ENCODE results near the gene GLRA1. TPM values are rescaled to one million over a fixed set of nuclear protein-coding genes. Genes with fewer than 3 reads are reported as not detected.

Gene GLRA1
- total RNA-seq, 2 donors from 2014 or later = not detected

DNA sequence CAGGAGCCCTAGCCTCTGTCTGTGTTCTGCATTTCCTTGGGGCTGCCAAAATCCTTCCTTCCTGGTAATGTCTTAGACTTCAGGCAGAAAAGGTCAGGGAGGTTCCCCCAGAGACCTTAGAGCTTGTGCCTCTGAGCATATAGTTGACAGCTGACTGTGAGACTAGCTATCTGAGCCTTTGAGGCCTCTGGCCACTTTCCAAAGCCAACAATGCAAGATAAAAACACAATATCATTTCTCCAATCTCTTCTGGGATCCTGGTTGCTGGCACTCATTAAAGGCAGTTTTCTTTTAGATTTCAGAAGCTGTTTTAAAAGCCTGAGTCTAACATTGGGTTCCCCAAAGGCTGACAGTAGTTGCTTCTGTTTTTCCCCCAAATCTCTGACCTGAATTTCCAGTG lies 13.2 kb upstream of the GLRA1 start:
- H3K36me3 ChIP-seq = no peaks in the 10 kb centered on the region
- TF ChIP-seq CTCF (IDR thresholded peaks at IDR 0.05) = no peak
- H3K4me1 ChIP-seq (ENCODE audit: control insufficient read depth in 1 of 2, low read depth in 2 of 2) = no peaks in the 10 kb centered on the region
- no peak overlapping the region for H3K27ac ChIP-seq
- ATAC-seq (ENCODE audit: insufficient number of reproducible peaks, low FRiP score, low read depth) = no peak
- no peaks in the 10 kb centered on the region for H3K9me3 ChIP-seq
- H3K27me3 ChIP-seq (replicated peaks; ENCODE audit: insufficient read depth) = no peaks in the 10 kb centered on the region
- no peak for DNase-seq (ENCODE audit: low spot score)
- H3K4me3 ChIP-seq = no peak overlapping the region

GRCh38 chr5:151935135-151935695 lies 10.6 kb upstream of the GLRA1 start:
- H3K27ac ChIP-seq = no peak overlapping the region
- no peaks in the 10 kb centered on the region for H3K27me3 ChIP-seq (replicated peaks; ENCODE audit: insufficient read depth)
- H3K4me3 ChIP-seq = no peak overlapping the region
- ATAC-seq (ENCODE audit: insufficient number of reproducible peaks, low FRiP score, low read depth) (no peak), DNase-seq (ENCODE audit: low spot score) (no peak)
- H3K9me3 ChIP-seq = peaks cover 12% of the 10 kb centered on the region
- TF ChIP-seq CTCF (IDR thresholded peaks at IDR 0.05) = no peak
- no peaks in the 10 kb centered on the region for H3K4me1 ChIP-seq (ENCODE audit: control insufficient read depth in 1 of 2, low read depth in 2 of 2)
- no peaks in the 10 kb centered on the region for H3K36me3 ChIP-seq

- no peak for DNase-seq (ENCODE audit: low spot score)
- no peak for ATAC-seq (ENCODE audit: insufficient number of reproducible peaks, low FRiP score, low read depth)
- TF ChIP-seq CTCF (IDR thresholded peaks at IDR 0.05) = no peak
These were observed 6.6 kb upstream of the GLRA1 start for GRCh38 chr5:151931260-151931659.

DNA sequence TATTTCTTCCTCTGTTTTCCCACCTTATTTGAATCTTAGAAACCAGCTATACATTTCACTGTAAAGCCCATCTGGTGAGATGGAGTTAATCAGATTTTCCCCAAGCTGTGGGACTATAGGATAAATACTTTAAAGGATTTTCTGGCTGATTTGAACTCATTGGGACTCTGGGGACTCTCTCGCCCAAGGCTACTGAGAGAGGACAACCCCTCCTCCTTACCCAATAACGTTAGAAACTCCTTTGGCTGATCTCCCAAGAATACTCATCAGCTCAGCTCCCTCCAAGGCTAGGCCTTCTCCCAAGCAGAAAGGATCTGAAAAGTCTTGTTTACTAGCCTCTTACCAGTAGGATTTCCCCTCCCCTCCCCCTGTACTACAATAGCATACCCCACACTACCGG lies 1.5 kb upstream of the GLRA1 start:
- no peak for ATAC-seq (ENCODE audit: insufficient number of reproducible peaks, low FRiP score, low read depth)
- H3K4me1 ChIP-seq (ENCODE audit: control insufficient read depth in 1 of 2, low read depth in 2 of 2) = no peaks in the 10 kb centered on the region

More at GRCh38 chr5:151931260-151931659, 6.6 kb upstream of the GLRA1 start:
- no peak overlapping the region for H3K27ac ChIP-seq
- no peaks in the 10 kb centered on the region for H3K4me1 ChIP-seq (ENCODE audit: control insufficient read depth in 1 of 2, low read depth in 2 of 2)
- no peaks in the 10 kb centered on the region for H3K27me3 ChIP-seq (replicated peaks; ENCODE audit: insufficient read depth)
- no peaks in the 10 kb centered on the region for H3K36me3 ChIP-seq
- H3K4me3 ChIP-seq = no peak overlapping the region
- peaks cover 15% of the 10 kb centered on the region for H3K9me3 ChIP-seq

DNA sequence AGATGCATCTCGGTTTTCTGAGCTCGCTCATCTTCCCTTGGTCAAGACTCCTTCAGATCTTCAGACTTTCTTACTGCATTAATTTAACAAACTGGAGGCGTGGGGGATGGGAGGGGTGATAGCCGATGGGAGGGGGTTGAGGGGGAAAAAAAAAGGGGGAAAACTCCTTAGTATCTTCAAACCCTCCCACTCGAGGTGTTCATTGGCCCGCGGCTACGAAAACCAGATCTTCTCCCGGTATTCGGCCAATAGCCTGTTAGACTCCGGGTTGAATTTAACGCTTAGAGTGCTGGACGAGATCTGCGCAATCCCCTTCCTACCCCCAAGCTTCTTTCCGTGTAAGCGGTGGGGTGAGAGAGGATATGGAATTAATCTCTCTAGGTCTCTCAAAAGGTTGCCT lies 689 bp upstream of the GLRA1 start:
- H3K9me3 ChIP-seq = peaks cover 3% of the 10 kb centered on the region
- no peaks in the 10 kb centered on the region for H3K27me3 ChIP-seq (replicated peaks; ENCODE audit: insufficient read depth)
- no peaks in the 10 kb centered on the region for H3K4me1 ChIP-seq (ENCODE audit: control insufficient read depth in 1 of 2, low read depth in 2 of 2)
- no peak overlapping the region for H3K4me3 ChIP-seq
- H3K27ac ChIP-seq = no peak overlapping the region
- DNase-seq (ENCODE audit: low spot score) = no peak
- no peaks in the 10 kb centered on the region for H3K36me3 ChIP-seq
- TF ChIP-seq CTCF (IDR thresholded peaks at IDR 0.05) = no peak
- ATAC-seq (ENCODE audit: insufficient number of reproducible peaks, low FRiP score, low read depth) = no peak

More for the DNA sequence above, 1.5 kb upstream of the GLRA1 start:
- H3K36me3 ChIP-seq = no peaks in the 10 kb centered on the region
- no peak overlapping the region for H3K4me3 ChIP-seq
- H3K9me3 ChIP-seq = peaks cover 4% of the 10 kb centered on the region
- H3K27ac ChIP-seq = no peak overlapping the region
- no peaks in the 10 kb centered on the region for H3K27me3 ChIP-seq (replicated peaks; ENCODE audit: insufficient read depth)
- no peak for TF ChIP-seq CTCF (IDR thresholded peaks at IDR 0.05)
- no peak for DNase-seq (ENCODE audit: low spot score)

Data from thoracic aorta (tissue), 2 donors.